Activated CD4-positive, CD25-positive, alpha-beta regulatory T cell treated with anti-CD3 and anti-CD28 coated beads, Interleukin-2, amount 50 U/mL, for 24 hours (primary cell): ENCODE data around the gene GUSB.
A peak's percentile ranks its signal among the peaks of the same experiment; 100 is the strongest.
"Not testable (repeated sequence)": the region's sequence is repeated elsewhere in the genome, so short reads cannot be mapped to it uniquely, and the experiment has no call there.

Source experiments
- ATAC-seq, 2 donors: fragments of 150-1000 bp; cut with Tn5 transposase; one replicate each; pipeline ENCODE4 v1.10.0; 2021; ENCODE audit warnings: mild to moderate bottlenecking in 1 of 2, moderate library complexity in 1 of 2

Gene GUSB

GRCh38 chr7:65981965-65982792, at the start of gene GUSB:
Gene GUSB, minus strand, starts transcription at chr7:65982213. Its CDS starts 30 bp downstream, at chr7:65982183.
- peak; percentile 95 to 96 for ATAC-seq

DNA sequence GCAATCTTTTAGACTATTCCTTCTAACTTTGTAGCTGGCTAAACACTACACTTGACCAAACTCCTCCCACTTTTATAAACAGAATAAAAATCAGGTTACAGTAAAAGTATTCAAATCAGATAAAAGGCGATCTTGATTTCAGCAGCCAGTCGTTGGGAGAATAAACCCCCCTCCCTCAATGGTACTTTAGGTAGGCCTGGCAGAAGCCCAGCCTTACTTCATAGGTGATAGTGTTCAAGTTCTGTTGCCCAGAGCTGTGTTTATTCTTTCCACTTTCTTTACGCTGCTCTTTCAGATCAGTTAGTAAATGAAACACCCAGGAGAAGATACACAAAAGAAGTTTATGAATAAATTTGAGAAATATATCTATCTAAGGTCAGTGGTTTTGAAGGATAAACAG, 46.3 kb upstream of the GUSB start:
- ATAC-seq: not testable (repeated sequence)

DNA sequence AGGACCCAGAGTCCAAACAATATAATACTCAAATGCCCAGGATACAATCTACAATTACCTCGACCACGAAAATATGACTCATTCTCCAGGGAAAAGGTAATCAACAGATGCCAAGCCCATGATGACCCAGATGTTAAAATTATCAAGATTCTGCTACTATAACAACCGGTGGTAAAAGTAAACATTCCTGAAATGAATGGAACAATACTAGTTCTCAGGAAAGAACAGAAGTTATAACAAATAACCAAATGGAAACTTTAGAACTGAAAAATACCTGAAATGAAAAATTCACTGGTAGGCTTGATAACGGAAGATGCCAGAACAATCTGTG, 34.1 kb upstream of the GUSB start:
- no peak for ATAC-seq

DNA sequence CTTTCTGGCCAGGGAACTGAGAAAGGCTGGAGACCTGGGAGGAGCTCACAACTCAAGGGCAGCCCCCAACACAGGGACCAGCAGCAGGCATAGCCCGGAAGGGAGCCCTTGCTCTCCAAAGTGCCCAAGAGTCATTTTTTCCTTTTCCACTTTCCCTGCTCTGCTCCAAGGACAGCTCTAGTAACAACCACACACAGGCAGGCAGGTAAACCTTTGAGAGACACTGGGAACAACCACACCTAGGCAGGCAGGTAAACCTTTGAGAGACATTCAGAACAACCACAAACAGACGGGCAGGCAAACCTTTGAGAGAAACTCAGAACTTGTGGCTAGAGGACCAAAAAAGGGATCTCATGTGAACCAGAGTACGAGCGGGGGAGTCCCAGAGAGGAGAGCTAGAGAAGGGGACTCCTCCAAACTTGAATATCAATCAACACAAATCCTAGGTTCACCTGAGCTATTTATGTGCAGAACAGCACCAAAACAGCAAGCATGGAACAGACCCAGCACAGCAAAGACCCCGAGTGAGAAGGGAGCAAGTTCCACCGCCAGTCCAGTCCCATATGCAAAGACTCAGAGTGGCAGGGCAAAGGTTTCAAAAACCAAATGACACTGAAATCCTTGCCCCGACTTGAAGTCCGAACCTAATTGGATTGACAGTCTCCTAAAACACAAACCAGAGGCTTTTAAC, 33.6 kb upstream of the GUSB start:
- no peak for ATAC-seq

- no peak for ATAC-seq
Observed at GRCh38 chr7:66013938-66014337, 31.9 kb upstream of the GUSB start.

DNA sequence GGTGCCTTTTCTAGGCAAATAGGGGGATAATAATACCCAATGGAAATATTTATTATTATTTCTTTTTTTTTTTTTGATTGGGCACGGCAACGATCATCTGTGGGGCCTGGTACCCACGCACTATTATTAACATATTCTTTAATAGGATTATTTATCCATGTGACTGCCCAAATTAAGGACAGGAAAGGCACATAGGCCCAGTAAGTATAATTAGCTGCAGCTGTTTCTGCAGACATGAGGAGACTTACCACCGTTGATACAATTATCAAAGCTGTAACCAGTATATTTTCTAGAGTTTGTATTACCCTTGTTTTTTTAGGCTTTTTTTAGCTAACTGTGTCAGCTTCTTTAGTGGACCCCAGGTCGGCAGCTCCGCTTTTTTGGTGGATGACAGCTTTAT, 25.2 kb upstream of the GUSB start:
- no peak for ATAC-seq

GRCh38 chr7:66005115-66005671, 23.2 kb upstream of the GUSB start:
- ATAC-seq: not testable (repeated sequence)

GRCh38 chr7:66000823-66001417, 18.9 kb upstream of the GUSB start:
- ATAC-seq: not testable (repeated sequence)

- not testable (repeated sequence) for ATAC-seq
Observed at GRCh38 chr7:65994984-65995383, 13.0 kb upstream of the GUSB start.

DNA sequence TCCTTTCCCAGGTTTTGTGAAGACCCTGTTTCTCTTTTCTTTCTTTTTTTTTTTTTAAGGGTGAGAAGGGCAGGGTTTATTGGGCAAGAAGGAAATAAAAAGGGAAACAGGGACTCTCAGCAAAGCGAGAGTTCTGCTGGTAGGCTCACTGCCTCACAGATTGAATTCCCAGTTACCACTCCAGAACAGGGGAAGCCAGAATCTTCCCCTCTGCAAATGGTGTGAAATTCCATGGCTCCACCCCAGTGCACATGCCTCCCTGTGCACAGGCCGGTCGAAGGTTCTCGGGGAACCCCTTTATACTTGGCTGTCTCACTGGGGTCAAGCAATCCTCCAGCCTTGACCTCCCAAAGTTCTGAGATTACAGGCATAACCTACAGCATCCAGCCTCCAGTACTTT, 10.5 kb upstream of the GUSB start:
- ATAC-seq: no peak

GRCh38 chr7:65991829-65992228, 9.8 kb upstream of the GUSB start:
- ATAC-seq: not testable (repeated sequence)

- ATAC-seq: no peak
Observed at GRCh38 chr7:65989694-65990080, 7.7 kb upstream of the GUSB start.

- not testable (repeated sequence) for ATAC-seq
Observed at GRCh38 chr7:65988503-65988902, 6.5 kb upstream of the GUSB start.

- no peak for ATAC-seq
Observed at GRCh38 chr7:65988084-65988483, 6.1 kb upstream of the GUSB start.

DNA sequence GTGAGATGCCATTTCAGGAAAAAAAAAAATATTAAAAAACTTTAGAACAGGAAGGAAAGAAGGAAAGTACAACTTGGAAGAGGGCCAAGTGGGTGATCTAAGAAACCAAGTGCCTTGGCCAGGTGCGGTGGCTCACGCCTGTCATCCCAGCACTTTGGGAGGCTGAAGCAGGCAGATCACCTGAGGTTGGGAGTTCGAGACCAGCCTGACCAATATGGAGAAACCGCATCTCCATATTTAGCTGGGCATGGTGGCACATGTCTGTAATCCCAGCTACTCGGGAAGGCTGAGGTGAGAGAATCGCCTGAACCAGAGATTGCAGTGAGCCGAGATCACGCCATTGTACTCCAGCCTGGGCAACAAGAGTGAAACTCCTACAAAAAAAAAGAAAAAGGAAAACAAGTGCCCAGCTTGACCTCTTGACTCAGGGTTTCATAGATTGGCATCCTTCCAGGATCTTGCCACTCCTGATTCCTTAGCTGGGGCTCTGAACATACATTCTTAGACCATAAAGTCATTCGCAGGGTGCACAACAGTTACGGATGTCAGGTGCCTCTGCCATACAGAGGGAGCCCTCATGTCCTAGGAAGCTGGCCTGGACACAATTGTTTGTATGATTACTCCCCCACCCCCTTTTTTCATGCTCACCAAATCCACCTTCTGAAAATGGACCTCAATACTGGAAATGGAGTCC, 2.1 kb upstream of the GUSB start:
- no peak for ATAC-seq

DNA sequence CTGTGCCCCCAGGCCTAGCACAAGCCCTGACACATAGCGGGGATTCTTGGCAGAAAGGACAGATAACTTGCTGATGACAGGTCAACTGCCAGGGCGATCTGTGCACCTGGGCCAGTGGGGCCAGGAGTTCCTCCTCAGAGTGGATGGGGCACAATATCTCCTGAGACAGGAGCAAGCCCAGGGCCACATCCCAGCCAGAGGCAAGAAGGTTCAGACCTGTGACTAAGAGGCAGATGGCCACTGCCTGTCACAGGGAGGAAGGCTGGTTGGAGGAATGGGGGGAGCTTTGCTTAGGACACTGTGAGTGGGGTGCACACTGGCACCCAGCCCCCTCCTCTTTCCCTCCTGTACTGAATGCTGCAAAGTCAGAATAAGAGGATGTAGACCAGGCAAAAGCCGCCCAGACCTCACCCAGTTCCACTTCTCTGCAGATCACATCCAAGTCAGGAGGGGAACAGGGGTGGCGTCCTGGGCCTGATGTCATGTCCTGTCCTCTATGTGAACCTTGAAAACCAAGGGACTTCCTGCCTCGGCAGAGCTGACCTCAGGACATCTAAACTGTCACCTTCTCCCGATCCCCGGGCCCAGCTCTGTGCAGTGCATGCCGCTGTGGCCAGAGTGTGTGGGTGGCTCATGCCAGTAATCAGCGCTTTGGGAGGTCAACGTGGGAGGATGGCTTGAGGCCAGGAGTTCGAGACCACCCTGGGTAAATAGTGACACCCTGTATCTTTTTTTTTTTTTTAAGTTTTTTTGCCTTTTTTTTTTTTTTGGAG, 1.3 kb downstream of the GUSB start:
- peak; percentile 37 to 46 for ATAC-seq

- no peak for ATAC-seq
Observed at GRCh38 chr7:65979583-65980477, 2.2 kb downstream of the GUSB start.

- no peak for ATAC-seq
Observed at GRCh38 chr7:65978891-65979582, 3.0 kb downstream of the GUSB start.

DNA sequence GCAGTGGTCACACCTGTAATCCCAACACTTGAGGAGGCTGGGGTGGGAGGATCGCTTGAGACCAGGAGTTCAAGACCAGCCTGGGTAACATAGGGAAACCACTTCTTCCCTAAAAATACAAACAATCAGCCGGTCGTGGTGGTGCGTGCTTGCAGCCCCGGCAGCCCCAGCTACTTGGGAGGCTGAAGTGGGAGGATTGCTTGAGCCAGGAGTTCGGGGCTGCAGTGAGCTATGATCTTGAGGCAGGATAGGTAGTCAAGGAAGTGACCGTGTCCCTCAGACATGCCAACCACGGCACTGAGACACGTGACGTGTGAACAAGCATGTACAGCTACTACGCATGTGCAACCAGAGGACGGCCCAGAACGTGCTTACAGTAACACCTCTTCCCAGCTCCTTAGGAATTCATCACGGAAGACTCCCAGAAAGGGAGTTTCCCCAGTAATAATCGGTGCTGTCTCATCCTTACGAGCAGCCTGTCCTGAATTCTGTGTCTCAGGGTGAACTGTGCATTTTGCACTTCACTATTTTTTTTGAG, 5.3 kb downstream of the GUSB start:
- ATAC-seq: no peak

- no peak for ATAC-seq
Observed at GRCh38 chr7:65975814-65976445, 6.1 kb downstream of the GUSB start.
